Occipital lobe (tissue), 2 donors: Measurements from ENCODE around the gene NFIX. TPM values are rescaled to one million over a fixed set of nuclear protein-coding genes. Genes with fewer than 3 reads are reported as not detected.

Experiments used
- DNase-seq: peaks from one replicate; lab custom pipeline; 2025; lab: John Stamatoyannopoulos, UW
- total RNA-seq: library from RNA; depleted of rRNA; stranded (reverse); fragments of >200 nt; gene quantifications from one replicate; pipeline ENCODE4 v1.2.3, GENCODE V29; 2014

Gene NFIX
- total RNA-seq, 1 donor from 2014 or later: 124 TPM

DNA sequence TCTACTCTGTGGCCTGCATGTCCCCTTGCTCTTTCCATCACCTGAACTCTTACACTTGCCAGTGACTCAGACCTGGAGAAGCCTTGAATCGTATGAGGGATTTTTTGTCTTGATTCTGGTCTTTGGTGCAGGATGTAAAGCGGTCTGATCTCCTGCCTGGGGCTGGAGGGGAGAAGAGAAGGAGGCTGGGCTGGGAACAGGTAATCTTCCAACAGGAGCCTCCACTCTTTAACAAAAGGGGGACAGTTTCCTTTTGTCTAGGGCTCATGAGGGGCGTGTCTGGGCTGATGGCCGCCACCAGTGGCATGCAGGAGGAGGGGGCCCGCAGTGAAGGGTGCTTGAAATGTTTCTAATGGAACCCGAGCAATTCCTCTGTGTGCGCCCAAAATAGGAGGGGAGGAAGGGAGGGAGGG is 24.7 kb downstream of the NFIX start:
- no peak for DNase-seq

DNA sequence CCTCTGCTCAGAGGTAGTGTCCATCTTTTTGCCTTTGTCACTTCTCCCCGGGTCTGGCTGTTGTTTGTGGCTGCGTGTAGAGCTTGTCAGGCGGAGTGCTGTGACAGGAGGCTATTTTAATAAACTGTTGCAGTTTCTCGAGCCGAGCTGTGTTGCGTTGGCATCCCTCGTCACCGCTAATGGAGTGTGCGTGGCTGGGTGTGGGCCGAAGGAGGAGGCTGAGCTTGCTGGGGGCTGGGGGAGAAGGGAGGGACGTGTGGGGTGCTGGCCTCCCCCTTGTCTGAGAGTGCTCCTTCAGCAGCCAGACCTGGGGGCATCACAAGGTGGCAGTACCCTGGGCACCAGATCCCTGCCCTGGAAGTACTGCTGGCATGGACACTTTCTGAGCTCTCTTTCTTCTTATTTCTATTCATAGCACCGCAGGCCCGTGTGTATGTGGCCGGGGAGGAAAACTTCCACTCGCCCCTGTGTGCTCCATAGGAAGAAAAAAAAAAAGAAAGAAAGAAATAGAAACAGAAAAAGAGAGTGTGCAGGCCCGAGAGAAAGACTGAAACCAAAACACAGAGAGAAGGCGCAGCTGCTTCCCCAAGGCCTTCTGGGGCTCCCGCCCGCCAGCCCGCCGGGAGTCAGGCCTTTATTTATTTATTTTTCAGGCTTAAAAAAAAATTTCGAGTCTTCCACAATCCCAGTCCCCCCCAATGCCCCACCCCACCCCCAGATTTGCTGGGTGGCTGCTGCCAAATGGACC is 27.0 kb downstream of the NFIX start:
- DNase-seq: no peak

DNA sequence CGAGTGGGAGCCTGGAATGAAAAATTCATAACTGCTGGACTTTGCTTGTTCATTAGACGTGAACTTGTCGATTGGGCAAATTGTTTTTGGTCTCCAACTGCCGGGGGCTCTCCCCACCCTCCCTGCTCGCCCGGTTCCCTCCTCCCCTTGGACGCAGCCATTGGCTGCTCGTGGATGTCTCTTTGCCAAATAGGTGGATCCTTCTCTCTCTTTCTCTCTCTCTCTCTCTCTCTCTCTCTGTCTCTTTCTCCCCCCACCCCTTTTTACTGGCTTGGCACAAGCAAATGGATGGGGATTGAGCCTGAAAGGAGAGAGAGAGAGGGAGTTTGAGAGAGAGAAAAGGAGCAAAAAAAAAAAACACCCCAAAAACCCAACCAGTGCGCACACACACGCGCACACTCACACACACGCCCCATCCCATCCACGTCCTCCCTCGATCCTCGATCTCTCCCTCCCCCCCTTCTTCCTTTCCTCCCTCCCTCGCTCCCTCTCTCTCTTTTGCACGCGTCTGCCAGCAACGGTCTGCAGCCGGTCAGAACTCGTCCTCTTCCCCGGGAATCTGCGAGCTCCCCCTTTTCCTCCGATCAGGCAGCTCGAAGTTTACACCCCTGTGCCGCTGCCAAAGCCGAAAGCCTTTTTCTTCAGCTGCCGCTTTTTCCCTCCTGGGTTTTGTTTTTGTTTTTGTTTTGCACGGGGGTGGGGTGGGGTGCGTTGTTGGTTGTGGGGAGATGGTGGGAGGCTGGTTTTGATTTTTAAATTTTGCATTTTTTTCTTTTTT is 27.8 kb downstream of the NFIX start:
- peak; percentile 82 for DNase-seq

DNA sequence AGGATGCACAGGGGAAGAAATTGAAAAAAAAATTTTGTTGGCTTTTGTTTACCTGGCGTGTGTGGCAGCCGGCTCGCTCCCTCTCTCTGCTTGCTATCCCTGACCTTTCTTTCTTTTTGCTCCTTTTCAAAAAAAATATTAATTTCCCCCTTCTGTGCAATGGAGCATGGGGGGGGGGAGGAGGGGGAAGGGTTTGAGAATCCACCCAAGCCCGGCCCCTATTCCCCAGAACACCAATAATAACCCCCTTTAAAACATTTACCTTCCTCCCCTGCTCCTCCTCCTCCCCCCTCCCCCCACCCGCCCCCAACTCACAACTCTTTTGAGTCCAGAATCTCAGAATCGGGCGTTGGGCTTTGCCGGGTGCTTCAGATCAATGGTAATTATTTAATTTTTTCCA is 28.4 kb downstream of the NFIX start:
- DNase-seq: no peak

DNA sequence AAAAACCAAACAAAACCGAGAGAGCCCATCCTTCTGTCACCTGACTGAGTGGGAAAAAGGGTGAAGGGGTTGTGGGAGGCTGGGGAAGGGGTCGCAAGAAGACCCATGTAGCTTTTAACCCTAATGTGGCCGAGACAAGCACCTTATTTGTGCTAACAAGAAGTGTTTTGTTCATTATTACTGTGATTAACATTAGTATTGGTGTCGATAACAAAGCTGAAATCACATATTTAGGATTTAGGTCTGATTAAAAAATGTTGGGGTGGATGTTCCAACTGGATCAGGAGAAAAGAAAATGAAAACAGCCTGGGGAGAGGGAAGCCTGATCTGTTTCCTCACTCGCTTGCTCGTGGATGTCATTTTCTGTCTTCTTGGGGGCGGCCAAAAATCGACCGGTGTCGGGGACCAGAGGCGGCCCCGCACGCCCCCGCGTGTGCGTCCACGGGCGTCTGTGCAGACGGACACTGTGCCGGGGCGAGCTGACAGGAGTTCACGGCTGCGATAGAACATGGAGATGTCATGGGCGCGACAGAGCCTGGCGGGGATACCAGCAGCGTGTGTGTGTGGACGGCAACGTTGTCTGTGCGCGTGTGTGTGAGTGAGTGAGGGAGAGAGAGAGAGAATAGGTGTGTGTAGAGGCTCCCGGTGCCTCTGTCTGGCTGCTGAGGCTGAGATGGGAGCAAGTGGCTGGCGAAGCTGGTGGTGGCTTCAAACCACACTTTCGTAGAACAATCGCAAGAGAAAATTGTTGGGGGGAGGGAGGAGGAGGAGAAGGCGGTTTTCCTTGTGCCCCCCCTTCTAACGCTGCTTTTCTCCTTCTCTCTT is 29.1 kb downstream of the NFIX start:
- DNase-seq: peak; percentile 47

DNA sequence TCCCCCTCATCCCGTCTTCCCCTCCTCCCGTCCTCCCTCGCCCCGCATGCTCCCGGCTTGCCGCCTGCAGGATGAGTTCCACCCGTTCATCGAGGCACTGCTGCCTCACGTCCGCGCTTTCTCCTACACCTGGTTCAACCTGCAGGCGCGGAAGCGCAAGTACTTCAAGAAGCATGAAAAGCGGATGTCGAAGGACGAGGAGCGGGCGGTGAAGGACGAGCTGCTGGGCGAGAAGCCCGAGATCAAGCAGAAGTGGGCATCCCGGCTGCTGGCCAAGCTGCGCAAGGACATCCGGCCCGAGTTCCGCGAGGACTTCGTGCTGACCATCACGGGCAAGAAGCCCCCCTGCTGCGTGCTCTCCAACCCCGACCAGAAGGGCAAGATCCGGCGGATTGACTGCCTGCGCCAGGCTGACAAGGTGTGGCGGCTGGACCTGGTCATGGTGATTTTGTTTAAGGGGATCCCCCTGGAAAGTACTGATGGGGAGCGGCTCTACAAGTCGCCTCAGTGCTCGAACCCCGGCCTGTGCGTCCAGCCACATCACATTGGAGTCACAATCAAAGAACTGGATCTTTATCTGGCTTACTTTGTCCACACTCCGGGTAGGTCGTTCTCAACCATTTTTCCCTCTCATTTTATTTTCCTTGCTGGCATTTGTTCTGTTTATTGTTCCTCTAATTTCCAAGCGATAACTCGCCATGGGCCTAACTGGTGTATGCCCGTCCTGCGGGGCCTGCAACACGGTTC is 29.8 kb downstream of the NFIX start:
- no peak for DNase-seq

DNA sequence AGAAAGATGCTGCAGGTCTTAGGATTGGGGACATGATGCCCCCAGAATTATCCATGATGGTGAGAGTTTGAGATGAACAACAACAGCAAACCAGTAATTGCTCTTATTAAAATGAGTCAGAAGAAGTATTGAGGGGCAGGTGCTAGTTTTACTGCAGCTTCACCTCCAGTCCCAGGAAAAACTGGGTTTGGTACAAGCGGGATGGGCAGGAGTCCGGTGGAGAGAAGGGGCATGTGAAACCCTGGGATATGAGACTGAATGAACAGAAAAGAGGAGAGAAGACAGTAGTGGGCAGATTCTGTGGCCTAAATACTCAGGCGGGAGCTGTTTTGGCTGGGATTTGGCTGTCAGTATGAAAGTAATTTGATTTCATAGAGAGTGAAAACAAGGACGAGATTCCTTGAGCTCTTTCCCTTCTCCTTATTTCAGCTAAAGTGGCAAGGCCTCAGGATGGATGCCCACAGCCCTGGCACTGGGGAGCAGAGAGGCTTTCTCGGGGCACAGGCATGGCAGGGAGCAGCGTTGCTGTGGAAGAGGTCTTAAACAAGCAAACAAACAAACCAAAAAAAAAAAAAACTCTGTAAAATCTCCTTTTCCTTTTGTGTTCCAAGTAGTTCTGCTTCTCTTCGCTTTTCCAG is 30.7 kb downstream of the NFIX start:
- DNase-seq: no peak

DNA sequence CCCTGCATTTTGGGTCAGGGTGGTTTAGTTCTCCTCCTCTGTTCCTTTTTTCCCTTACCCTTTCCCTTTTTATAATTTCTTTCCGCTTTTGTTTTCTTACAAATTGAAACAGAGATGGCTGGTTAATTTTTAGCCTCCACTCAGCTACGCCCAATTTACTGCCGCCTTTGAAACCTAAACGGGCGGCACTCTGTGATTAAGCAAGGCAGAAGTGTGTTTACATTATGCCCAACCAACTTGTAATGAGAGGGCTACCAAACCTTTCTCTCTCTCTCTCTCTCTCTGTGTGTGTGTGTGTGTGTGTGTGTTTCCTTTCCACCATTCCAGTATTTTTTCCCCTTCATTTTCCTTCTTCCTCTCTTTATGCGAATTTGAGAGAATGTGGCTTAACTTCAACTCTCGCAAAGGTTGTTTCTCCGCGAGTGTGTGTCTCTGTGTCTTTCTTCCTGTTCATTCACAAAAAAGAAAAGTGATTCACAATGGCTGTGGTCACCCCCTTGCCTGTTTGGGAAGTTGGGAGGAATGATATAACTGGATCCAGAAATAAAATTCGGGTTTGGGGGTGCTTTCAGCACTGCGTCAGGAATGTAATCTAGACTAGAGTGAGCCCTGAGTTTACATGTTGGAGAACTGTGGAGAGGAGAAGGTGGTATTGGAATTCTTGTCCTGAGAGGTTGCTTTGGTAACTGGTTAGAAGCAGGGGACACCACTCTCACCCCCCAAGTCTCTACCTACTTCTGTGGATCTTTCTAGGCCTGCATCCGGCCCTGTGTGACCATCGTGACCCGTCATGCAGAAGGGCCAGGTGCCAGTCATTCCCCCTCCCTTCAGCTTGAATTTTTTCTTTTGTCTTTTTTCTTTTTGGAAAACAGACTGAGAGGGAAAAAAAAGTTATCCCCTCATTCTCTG is 31.4 kb downstream of the NFIX start:
- DNase-seq: no peak

DNA sequence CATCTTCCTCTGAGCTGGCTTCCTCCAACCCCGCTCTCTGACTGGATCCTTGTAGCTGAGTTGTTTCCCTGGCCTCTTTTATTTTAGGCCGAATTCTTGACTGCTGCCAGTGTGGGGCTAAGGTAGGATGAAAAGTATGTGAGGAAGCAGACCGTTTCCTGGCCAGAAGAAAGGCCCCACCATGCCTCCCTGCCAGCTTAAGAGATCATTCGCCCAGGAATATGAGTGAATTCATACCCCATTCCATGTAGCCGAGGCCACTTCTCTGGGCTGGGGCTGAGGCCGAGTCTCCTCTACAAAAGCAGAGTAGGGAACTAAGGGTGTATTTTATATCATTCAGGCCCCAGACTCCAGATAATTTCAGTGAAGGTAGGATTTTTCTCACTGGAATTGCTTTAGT is 32.3 kb downstream of the NFIX start:
- DNase-seq: no peak

DNA sequence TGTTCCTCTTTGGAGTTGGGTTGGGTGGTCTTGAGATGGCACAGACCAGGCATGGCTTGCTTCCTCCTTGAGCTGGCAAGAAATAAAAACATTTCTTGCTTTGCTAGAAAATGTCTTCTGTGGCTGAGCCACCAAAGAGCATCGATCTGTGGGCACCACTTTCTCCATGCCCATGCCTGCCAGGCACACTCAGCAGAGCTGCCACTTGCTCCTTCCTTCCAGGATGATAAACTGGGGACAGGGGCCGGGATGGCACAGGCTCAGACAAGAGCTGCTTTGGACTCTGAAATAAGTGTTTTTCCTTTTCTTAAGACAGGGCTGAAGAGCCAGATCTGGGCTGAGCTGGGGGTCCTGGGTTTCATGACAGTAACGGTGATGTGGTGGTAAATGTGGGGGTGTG is 32.8 kb downstream of the NFIX start:
- no peak for DNase-seq

DNA sequence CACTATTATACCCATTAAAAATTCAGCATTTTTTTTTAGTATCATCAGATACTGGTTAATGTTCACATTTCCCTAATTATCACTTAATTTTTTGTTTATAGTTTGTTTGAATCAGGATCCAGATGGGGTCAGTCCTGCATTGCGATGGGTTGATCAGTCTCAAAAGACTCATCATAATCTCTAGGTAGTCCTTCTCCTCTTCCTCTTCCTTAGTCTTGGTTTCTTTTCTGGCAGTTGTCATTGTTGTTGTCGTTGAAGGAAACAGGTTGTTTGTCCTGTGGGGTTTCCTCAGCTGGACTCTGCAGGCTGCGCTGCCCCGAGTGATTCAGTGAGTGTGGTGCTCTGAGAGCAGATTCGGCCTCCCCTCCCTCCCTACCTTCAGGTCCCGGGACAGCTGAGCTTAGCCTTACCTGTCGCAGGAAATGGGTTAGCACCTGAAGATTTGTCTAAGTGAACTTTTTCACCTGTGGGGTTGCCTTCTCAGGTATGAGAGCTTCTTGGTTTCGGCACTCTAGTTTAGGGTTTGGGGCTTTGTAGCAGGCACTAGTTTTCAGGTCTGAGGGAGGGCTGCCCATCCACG is 34.1 kb downstream of the NFIX start:
- no peak for DNase-seq

DNA sequence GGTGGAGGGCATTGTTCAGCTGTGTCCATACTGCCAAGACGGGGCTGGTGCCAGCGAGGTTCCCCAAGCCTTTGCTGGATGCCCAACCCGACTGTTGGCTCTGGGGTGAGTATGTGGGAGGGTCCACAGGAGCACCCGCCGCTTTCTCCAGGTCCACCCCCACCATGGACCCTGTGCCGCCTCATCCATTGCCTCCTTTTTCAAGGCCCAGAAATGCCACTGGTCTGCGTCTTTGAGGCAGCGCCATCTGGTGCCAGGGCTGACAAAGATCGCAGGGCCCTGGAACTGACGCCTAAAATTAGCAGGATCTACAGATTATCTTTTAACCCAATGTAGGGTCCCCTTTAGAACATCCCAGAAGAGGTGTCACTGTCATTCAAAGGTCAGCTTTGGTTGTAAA is 34.6 kb downstream of the NFIX start:
- DNase-seq: no peak

DNA sequence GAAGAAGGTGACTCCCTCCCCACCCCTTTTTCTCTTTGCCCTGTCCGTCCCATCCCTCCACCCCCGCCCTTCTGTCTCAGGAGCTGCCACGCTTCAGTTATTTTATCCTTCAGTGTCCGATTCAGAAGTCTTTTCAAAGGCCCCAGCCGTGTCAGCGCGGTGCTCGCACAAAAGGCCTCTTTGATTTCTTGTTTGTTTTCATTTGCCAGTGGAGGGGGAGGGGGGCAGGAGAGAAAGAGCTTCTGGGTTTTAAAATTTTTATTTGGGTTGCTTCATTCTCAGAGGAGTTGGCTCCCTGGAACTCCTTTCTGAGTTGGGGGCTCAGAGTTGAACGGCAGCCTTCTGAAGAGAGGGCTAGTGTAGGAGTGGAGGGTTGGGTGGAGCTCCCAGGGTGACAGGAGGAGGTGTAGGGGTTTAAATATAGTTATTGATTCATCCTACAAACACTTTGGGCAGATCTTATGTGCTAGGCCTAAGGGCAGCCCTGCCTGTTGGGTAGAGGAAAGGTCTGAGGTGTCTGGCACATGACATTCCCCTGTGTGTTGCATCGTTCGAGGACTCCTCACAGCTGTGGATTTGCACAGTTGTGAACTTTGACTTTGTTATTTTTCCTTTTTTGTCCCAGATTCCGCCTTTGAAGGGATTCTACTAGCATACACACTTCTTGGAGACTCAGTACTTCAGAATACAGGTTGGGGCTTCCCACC is 36.8 kb downstream of the NFIX start:
- peak; percentile 71 for DNase-seq

DNA sequence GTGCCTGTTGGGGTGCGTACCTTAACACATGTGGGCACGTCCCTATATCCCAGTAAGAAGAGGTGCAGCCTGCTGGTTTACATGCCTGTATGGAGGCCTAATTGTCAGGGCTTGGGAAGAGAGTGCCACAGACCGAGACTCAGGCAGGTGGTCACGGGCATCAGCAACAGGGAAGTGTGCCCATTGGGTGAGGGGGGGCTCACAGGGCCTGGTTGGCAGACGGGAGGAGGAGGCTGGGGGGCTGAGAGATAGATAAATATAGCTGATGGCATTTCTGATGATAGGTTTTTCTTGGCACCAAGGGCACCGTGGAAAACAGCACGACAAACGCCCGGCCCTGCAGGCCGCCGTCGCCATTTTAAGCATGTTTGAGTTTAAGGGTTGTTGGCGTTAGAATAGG is 37.6 kb downstream of the NFIX start:
- DNase-seq: no peak

DNA sequence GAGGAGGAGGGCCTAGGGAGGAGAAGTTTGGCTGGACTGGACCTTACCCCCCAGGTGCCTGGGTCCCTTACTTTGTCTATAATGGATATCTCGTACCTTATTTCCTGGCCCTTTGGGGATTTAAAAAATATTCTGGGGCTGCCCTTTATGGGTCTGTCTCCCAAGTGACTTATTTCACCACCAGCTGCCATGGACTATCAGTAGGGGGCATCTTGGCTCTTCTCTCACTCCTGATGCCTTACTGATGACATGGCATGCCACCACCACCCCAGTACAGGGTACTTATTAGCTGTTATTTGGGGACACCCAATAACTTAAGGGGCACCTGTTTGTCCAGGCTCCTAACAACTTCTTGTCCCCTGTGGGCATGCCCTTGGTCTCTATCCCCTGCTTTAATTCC is 38.0 kb downstream of the NFIX start:
- DNase-seq: no peak

DNA sequence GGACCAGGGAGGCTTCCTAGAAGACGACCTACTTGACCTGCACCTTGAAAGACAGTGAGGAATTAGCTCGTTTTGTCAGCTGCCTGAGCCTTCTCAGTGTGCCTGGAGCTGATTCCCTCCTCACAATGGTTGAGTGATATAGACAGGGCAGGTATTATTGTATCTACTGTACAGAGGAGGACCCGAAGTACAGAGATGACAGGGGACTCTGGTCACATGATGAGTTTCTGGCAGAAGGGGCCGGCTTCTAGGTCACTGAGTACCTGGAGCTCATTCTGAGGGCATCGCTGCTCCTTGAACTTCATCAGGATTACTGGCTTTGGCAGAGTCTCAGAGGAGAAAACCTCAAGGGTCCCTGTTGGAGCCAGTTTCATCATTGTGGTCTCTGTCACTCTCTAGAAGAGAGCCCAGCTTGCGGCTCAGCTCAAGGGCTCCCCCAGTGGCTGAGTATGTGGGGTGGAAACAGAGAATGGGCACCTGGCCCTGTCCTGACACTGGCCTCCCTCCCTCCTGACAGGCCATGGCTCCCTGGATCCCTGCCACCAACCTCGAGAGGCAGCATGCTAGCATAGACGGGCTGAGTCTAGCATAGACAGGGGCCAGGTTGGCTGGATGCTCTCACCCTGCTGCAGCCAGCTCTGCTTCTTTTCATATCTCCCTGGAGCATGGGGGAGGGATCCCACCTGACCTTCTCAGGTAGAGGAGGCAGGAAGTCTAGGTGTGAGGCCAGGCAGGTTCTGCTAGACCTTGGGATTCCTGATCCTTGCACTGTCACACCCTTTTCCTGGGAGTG is 38.7 kb downstream of the NFIX start:
- DNase-seq: peak; percentile 63

DNA sequence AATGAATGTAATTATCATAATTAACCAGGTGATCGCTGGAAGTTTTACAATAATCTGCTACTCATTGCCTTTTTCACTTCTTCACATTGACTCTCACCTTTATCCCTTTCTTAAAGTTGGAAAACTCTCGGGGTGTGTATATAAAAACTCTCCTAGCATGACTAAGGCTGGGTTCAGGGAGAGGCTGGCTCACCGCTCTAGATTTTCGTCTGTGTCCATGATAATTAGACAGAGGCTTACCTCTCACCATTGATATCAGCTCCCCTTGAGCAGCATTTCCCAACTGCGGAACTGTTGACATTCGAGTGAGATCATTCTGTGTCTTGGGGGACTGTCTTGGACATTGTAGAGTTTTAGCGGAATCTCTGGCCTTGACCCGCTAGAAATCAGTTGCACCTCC is 39.4 kb downstream of the NFIX start:
- no peak for DNase-seq

DNA sequence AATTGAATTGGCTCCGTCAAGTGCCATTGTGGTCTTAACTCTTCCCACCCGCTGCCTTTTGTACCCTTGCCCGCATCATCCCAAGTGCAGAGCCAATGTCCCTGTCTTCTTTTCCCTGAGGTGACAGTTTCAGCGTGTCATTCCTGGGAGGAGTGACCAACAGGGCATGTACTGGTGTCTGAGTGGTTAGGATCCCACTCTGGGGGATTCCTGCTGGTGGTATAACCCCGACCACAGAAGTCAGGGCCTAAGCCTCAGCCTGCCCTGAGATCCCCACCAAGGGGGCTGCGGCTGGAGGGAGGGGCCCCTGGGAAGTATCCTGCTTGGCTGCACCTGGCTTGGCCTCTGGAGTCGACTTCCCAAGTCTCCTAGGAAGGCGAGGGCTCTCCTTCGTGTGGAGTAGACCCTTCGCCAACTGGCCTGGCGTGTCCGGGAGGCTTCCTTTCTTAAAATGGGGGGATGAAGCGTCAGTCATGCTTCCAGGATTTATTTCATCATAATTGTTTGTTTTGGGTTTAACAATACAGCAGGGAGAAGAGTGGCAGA is 40.6 kb downstream of the NFIX start:
- no peak for DNase-seq
